ENCODE measurements around the gene YDJC.

- TF ChIP-seq CTCF (IDR thresholded peaks at IDR 0.05) = no peak
- TF ChIP-seq POLR2A (IDR thresholded peaks at IDR 0.05) = no peak
Observed at GRCh38 chr22:21665047-21665851, 35.4 kb upstream of the YDJC start.

All from lower leg skin (tissue), 3 donors.